Glutamatergic neuron (in vitro differentiated cells): ENCODE results near the gene TPRG1. TPM values are rescaled to one million over a fixed set of nuclear protein-coding genes. Genes with fewer than 3 reads are reported as not detected.

Experiments
- DNase-seq: peaks from one replicate; pipeline ENCODE4 v3.0.0; 2022
- H3K27ac Mint-ChIP-seq: one replicate; pipeline ENCODE4 v1.8.0; 2020; ENCODE audit warnings: mild to moderate bottlenecking, mixed read lengths, inconsistent platforms; ENCODE audit not compliant: unreplicated experiment
- H3K27me3 Mint-ChIP-seq: one replicate; pipeline ENCODE4 v1.8.0; 2020; ENCODE audit warnings: mild to moderate bottlenecking, moderate library complexity, mixed read lengths, inconsistent platforms; ENCODE audit not compliant: unreplicated experiment
- H3K36me3 Mint-ChIP-seq: one replicate; pipeline ENCODE4 v1.8.0; 2020; ENCODE audit warnings: mild to moderate bottlenecking, mixed read lengths, inconsistent platforms; ENCODE audit not compliant: unreplicated experiment
- H3K4me1 Mint-ChIP-seq: one replicate; pipeline ENCODE4 v1.8.0; 2020; ENCODE audit warnings: mild to moderate bottlenecking, low read depth, mixed read lengths, inconsistent platforms; ENCODE audit not compliant: unreplicated experiment
- H3K4me3 Mint-ChIP-seq: one replicate; pipeline ENCODE4 v1.8.0; 2020; ENCODE audit warnings: mild to moderate bottlenecking, mixed read lengths, inconsistent platforms; ENCODE audit not compliant: unreplicated experiment
- H3K9me3 Mint-ChIP-seq: one replicate; pipeline ENCODE4 v1.8.0; 2020; ENCODE audit warnings: mild to moderate bottlenecking, moderate library complexity, mixed read lengths, inconsistent platforms; ENCODE audit not compliant: unreplicated experiment
- total RNA-seq: library from RNA; stranded (reverse); fragmentation: NEBNext Ultra II Directional; extraction: Animal tissue kit (Norgen Biotek cat#: 25700); gene quantifications from one replicate; pipeline ENCODE4 v1.2.1, GENCODE V29; 2021; ENCODE audit not compliant: unreplicated experiment
- TF ChIP-seq, protein P1 (sequence below): fragments of 200-600 bp; sonication (generic); IDR thresholded peaks from one replicate; pipeline ENCODE4 v1.5.0; 2021; ENCODE audit not compliant: partially characterized antibody, unreplicated experiment

The TPRG1 gene
- total RNA-seq, 1 donor from 2014 or later = 1.3 TPM

DNA sequence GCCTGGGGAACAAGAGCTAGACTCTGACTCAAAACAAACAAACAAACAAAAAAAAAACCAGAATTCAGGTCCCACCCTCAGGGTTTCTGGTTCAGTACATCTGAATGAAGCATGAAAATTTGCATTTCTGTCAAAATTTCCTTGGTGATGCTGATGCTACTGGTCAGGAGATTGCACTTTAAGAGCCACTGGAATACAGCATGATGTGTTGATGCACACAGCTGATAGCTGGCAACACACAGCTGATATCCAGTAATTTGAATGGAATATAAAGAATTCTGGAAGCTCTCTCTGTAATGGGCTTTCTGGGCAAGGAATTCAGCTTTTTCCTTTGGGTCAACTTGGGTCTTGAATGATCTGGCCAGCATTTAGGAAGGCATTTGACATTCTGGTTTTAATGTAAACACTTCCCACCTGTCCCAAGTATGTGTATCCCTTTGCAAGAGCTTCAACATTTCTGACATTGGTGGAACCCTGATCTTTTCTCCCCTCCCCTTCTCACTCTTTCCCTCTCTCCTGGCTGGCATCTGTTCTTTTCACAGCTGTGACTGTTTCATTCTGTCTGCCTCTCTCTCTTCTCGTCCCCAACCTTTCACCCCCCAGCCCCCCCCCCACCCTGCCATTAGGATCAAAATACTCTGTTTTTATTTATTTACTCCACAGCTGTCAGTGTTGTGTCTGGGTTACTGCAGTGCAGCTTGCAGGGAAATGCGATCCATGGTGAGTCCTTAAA, 189.5 kb downstream of the TPRG1 start:
- no peak for DNase-seq
- Mint-ChIP-seq H3K9me3 (no peaks in the 10 kb centered on the region), H3K36me3 (no peaks in the 10 kb centered on the region), H3K4me3 (peak overlapping the region; percentile 21), H3K4me1 (peaks cover 12% of the 10 kb centered on the region), H3K27me3 (peaks cover 2% of the 10 kb centered on the region), H3K27ac (peak overlapping the region; percentile 83)
- TF ChIP-seq, protein P1, sequence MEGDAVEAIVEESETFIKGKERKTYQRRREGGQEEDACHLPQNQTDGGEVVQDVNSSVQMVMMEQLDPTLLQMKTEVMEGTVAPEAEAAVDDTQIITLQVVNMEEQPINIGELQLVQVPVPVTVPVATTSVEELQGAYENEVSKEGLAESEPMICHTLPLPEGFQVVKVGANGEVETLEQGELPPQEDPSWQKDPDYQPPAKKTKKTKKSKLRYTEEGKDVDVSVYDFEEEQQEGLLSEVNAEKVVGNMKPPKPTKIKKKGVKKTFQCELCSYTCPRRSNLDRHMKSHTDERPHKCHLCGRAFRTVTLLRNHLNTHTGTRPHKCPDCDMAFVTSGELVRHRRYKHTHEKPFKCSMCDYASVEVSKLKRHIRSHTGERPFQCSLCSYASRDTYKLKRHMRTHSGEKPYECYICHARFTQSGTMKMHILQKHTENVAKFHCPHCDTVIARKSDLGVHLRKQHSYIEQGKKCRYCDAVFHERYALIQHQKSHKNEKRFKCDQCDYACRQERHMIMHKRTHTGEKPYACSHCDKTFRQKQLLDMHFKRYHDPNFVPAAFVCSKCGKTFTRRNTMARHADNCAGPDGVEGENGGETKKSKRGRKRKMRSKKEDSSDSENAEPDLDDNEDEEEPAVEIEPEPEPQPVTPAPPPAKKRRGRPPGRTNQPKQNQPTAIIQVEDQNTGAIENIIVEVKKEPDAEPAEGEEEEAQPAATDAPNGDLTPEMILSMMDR = no peak

DNA sequence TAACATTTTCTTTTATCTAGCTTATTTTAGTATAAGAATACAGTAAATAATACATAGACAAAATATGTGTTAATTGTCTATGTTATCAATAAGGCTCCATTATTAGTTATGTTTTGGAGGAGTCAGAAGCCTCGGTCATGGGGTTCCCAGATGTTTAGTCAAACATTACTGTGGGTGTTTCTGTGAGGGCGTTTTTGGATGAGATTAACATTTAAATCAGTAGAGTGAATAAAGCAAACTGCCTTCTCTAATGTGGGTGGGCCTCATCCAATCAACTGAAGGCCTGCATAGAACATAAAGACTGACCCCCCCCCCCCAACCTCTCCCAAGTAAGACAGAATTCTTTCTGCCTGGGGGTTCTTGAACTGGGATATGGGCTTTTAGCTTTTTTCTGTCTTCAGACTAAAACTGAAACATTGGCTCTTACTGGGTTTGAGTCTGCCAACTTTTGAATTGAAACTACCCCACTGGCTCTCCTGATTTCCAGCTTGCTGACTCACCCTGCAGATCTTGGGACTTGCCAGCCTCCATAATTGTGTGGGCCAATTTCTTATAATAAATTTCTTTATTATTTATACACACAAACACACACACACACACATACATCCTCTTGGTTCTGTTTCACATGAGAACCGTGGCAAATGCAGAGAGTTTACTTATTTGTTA, 192.0 kb downstream of the TPRG1 start:
- Mint-ChIP-seq H3K27me3 (no peaks in the 10 kb centered on the region), H3K9me3 (no peaks in the 10 kb centered on the region), H3K4me1 (peaks cover 12% of the 10 kb centered on the region), H3K27ac (no peak overlapping the region), H3K36me3 (no peaks in the 10 kb centered on the region), H3K4me3 (no peak overlapping the region)
- no peak for DNase-seq
- TF ChIP-seq, protein P1 = no peak

DNA sequence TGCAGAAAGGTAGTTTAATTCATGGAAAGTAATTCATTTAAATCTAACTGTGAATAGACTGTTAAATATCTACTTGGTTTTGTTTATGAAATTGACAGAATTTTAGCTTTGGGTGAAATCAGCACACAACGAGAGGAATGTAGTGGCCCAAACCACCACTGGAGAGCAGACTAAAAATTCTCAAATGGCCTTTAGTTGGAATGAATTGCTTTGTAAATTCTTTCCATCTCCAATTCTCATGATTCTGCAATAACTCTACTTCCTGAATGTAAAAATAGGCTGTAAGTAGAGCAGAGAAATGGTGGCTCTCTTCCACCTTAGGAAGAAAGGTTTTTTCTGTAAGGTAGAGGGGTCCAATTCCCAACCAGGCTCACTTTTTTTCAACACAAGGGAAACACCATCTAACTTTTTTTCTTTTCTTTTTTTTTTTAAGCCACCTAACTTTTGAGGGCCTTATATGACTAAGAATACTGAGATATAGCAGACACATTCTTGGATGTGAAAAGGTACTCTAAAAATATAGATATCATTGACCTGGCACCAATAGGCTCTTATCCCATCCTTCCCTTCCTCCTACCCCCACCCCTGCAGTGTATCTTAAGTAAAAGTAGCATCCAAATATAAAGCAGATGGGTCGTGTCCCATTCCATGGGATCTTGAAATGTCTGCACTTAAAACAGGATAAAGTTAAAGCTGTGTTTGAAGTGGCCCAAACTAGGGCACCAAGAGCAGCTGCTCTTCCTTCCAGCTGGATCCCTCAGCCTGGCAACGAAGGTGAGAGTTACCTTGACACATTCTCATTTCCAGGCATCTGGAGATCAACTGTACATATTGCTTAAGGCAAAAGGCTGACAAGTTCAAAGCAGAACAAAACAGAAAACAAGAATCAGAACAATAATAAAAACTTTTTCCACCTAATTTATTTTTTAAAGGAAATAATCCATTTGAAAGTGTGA, 194.1 kb downstream of the TPRG1 start:
- TF ChIP-seq, protein P1 = no peak
- no peaks in the 10 kb centered on the region for H3K36me3 Mint-ChIP-seq
- peaks cover 12% of the 10 kb centered on the region for H3K4me1 Mint-ChIP-seq
- no peak for DNase-seq
- H3K27me3 Mint-ChIP-seq = no peaks in the 10 kb centered on the region
- H3K27ac Mint-ChIP-seq = no peak overlapping the region
- H3K4me3 Mint-ChIP-seq = no peak overlapping the region
- no peaks in the 10 kb centered on the region for H3K9me3 Mint-ChIP-seq

DNA sequence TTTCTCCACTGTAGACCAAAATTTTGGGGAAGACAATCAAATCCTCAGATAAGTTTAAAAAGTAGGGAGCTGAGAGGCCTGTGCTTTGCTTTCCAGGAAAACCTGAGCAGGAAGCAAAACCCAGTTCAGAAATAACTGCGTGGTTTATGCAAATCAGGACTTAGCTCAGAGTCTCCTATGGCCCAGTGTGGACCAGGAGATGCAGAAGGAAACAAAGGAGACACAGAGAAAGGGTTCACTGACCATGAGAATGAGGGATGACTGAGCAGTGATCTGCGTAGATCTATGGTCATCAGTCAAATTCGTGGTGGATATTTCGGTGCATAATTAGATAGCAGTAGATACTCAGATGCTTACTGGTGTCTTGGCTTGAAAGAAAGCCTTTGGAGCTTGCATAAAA, 196.6 kb downstream of the TPRG1 start:
- Mint-ChIP-seq H3K4me3 (no peak overlapping the region), H3K27ac (no peak overlapping the region), H3K9me3 (no peaks in the 10 kb centered on the region), H3K4me1 (no peaks in the 10 kb centered on the region), H3K36me3 (no peaks in the 10 kb centered on the region), H3K27me3 (no peaks in the 10 kb centered on the region)
- TF ChIP-seq, protein P1 = no peak
- DNase-seq = no peak
